Measurements from ENCODE around the gene FAHD2B.
"Not testable (repeated sequence)": the region's sequence is repeated elsewhere in the genome, so short reads cannot be mapped to it uniquely, and the experiment has no call there.

DNA sequence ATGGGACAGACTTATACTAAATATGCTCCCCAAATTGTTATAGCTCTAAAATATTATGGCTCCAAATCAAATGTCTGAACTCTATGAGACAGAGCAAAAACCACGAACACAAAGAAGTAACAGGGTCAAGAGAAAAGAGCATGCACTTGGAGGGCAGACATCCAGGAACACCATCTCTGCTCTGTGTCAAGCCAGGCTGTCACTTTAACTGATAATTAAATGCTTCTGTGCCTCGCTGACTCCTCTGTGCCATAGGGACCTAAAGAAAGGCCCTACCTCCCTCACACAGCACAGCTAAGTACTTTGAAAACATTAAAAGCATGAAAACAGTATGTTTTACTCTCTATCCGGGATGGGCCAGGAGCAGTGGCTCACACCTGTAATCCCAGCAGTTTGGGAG is 23.8 kb downstream of the FAHD2B start:
- TF ChIP-seq, protein P1, sequence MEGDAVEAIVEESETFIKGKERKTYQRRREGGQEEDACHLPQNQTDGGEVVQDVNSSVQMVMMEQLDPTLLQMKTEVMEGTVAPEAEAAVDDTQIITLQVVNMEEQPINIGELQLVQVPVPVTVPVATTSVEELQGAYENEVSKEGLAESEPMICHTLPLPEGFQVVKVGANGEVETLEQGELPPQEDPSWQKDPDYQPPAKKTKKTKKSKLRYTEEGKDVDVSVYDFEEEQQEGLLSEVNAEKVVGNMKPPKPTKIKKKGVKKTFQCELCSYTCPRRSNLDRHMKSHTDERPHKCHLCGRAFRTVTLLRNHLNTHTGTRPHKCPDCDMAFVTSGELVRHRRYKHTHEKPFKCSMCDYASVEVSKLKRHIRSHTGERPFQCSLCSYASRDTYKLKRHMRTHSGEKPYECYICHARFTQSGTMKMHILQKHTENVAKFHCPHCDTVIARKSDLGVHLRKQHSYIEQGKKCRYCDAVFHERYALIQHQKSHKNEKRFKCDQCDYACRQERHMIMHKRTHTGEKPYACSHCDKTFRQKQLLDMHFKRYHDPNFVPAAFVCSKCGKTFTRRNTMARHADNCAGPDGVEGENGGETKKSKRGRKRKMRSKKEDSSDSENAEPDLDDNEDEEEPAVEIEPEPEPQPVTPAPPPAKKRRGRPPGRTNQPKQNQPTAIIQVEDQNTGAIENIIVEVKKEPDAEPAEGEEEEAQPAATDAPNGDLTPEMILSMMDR (IDR thresholded peaks at IDR 0.05) = not testable (repeated sequence)
- not testable (repeated sequence) for TF ChIP-seq ZFX (IDR thresholded peaks at IDR 0.05; ENCODE audit: borderline replicate concordance)
